Activated T-cell treated with anti-CD3 and anti-CD28 coated beads for 24 hours (primary cell): ENCODE results near the gene ZNF280A.
"Not testable (repeated sequence)": the region's sequence is repeated elsewhere in the genome, so short reads cannot be mapped to it uniquely, and the experiment has no call there.

ENCODE experiments used
- DNase-seq: peaks from one replicate; pipeline ENCODE4 v3.0.0-alpha.2; 2020; ENCODE audit warnings: low read depth

The ZNF280A gene

GRCh38 chr22:22545084-22545483 is 25.0 kb upstream of the ZNF280A start:
- DNase-seq, result no peak

- DNase-seq, result no peak
Observed at GRCh38 chr22:22538226-22538989, 18.3 kb upstream of the ZNF280A start.

GRCh38 chr22:22536916-22537315 is 16.8 kb upstream of the ZNF280A start:
- DNase-seq, result no peak

GRCh38 chr22:22536515-22536914 is 16.4 kb upstream of the ZNF280A start:
- DNase-seq, result no peak

- DNase-seq, result no peak
Observed at GRCh38 chr22:22535662-22536061, 15.6 kb upstream of the ZNF280A start.

GRCh38 chr22:22534604-22535415 is 14.7 kb upstream of the ZNF280A start:
- no peak for DNase-seq

- DNase-seq, result no peak
Observed at GRCh38 chr22:22533863-22534262, 13.8 kb upstream of the ZNF280A start.

- no peak for DNase-seq
Observed at GRCh38 chr22:22533417-22533816, 13.3 kb upstream of the ZNF280A start.

- not testable (repeated sequence) for DNase-seq
Observed at GRCh38 chr22:22532547-22533071, 12.5 kb upstream of the ZNF280A start.

GRCh38 chr22:22531770-22532546 is 11.9 kb upstream of the ZNF280A start:
- no peak for DNase-seq

- DNase-seq, result no peak
Observed at GRCh38 chr22:22528780-22529179, 8.7 kb upstream of the ZNF280A start.

- DNase-seq, result no peak
Observed at GRCh38 chr22:22527312-22527711, 7.2 kb upstream of the ZNF280A start.

GRCh38 chr22:22526125-22526912 is 6.2 kb upstream of the ZNF280A start:
- no peak for DNase-seq

- DNase-seq, result no peak
Observed at GRCh38 chr22:22523494-22523893, 3.4 kb upstream of the ZNF280A start.

GRCh38 chr22:22521631-22522030 is 1.6 kb upstream of the ZNF280A start:
- no peak for DNase-seq

GRCh38 chr22:22520667-22521602 is 865 bp upstream of the ZNF280A start:
- DNase-seq, result no peak

- DNase-seq, result no peak
Observed at GRCh38 chr22:22519591-22519990, 479 bp downstream of the ZNF280A start.

- no peak for DNase-seq
Observed at GRCh38 chr22:22516992-22517391, 3.1 kb downstream of the ZNF280A start.

- no peak for DNase-seq
Observed at GRCh38 chr22:22515890-22516289, 4.2 kb downstream of the ZNF280A start.

- not testable (repeated sequence) for DNase-seq
Observed at GRCh38 chr22:22514431-22514830, 5.6 kb downstream of the ZNF280A start.
